GM19372 (cell line): ENCODE measurements around the gene IL10RB.

Source experiments
- ATAC-seq: cut with Tn5 transposase; IDR thresholded peaks from one replicate; pipeline ENCODE4 v1.9.1; 2021; ENCODE audit warnings: mild to moderate bottlenecking, low read depth, moderate library complexity; ENCODE audit not compliant: unreplicated experiment

IL10RB gene

GRCh38 chr21:33324291-33325221, 58.4 kb downstream of the IL10RB start, which contains the start of gene IFNAR1:
IFNAR1 (plus strand) TSS chr21:33324970; CDS start chr21:33325056, 86 bp downstream.
- ATAC-seq, result peak; percentile 90

GRCh38 chr21:33325222-33326067, 59.3 kb downstream of the IL10RB start:
- peak; percentile 31 for ATAC-seq

- ATAC-seq, result no peak
These were observed 61.2 kb downstream of the IL10RB start for GRCh38 chr21:33327326-33327725.

- no peak for ATAC-seq
These were observed 61.7 kb downstream of the IL10RB start for GRCh38 chr21:33327792-33328433.

- ATAC-seq, result no peak
These were observed 64.6 kb downstream of the IL10RB start for GRCh38 chr21:33330726-33331125.

- peak; percentile 87 for ATAC-seq
These were observed 66.0 kb downstream of the IL10RB start for GRCh38 chr21:33332143-33332542.

- no peak for ATAC-seq
These were observed 68.0 kb downstream of the IL10RB start for GRCh38 chr21:33334191-33334590.

GRCh38 chr21:33334824-33335223, 68.7 kb downstream of the IL10RB start:
- no peak for ATAC-seq

GRCh38 chr21:33339135-33339534, 73.0 kb downstream of the IL10RB start:
- ATAC-seq, result no peak

- no peak for ATAC-seq
These were observed 73.8 kb downstream of the IL10RB start for GRCh38 chr21:33339918-33340317.

GRCh38 chr21:33345751-33346238, 79.6 kb downstream of the IL10RB start:
- ATAC-seq, result no peak
